Skin of body (tissue), 2 donors: Measurements from ENCODE around the gene LMOD2. TPM values are rescaled to one million over a fixed set of nuclear protein-coding genes. Genes with fewer than 3 reads are reported as not detected.
A peak's percentile ranks its signal among the peaks of the same experiment; 100 is the strongest.

Source experiments
- DNase-seq: peaks from one replicate; lab custom pipeline; 2025; lab: John Stamatoyannopoulos, UW
- total RNA-seq: library from RNA; depleted of rRNA; stranded (reverse); fragments of >200 nt; gene quantifications from one replicate; pipeline ENCODE4 v1.2.3, GENCODE V29; 2014

Gene LMOD2
- total RNA-seq, 1 donor from 2014 or later, result 16.2 TPM

DNA sequence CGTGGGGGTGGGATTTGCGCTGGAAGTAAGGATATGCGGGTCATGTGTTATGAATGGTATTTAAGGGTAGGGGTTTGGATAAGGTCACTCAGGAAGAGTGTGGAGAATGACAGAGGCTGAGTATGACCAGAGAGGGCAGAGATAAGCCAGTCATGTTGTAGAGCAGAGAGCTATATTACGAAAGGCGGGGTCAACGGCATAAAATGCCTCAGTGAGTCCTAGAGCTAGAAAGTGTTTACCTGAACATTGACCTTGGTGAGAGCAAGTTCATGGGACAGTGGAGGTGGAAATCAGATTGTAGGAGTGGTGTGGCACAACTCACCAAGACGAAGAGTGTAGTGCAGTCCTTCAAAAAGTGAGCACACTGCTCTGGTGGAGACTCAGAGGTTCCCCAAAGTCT is 13.8 kb downstream of the LMOD2 start:
- DNase-seq, result no peak

DNA sequence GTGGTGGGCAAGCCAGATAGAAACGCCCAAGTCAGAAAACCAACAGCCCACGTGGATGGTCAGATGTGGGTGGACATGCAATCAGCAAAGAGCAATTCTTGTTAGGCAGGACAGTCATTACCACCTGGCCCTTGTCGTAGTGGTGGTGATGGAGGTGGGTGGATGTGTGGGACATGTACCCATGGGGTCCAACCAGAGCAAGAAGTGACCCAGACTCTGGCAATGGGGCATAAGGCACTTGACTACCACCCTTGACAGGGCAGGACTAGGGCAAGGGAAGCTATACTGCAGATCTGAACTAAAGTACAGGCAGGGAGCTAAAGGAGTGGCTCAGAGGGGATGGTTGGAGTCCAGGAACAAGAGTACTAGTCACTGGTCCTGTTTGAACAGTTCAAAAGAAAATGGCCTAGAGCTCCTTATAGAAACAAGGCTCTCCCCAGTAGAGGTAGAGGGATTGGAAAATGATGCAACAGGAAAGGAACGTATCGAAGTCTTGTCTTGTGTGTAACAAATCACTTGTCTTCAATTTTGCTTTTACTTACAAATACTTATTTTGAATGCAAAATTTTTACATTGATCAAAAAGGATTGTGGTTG is 17.6 kb downstream of the LMOD2 start:
- DNase-seq, result no peak

DNA sequence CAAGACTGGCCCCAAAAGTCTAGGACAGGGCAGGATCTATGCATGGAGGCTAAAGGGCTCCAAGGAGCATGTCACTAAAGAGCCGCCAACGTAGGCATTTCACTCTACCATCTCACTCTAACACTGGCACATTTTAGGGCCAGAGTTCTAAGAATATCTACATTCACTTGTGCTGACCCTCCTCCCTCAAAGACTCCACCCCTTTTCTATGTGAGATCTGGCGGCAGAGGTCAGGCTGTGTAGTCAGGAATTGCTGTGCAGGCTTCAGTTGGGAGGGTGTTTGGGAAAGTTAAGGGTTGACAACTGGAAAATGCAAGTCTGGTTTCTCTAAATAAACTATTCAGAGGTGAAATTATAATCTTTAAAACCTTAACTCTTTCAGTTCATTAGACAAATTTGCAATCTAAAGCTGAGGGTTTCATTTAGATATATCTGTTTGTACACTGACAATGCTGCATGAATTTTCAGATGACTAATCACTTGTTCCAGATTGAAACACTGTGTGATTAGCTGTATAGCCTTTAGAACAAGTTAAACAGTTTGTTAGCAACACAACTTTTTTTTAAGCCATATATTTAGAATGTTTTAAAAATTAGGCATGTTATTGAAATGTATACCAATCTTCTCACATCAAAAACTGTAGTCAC is 18.2 kb downstream of the LMOD2 start:
- no peak for DNase-seq

DNA sequence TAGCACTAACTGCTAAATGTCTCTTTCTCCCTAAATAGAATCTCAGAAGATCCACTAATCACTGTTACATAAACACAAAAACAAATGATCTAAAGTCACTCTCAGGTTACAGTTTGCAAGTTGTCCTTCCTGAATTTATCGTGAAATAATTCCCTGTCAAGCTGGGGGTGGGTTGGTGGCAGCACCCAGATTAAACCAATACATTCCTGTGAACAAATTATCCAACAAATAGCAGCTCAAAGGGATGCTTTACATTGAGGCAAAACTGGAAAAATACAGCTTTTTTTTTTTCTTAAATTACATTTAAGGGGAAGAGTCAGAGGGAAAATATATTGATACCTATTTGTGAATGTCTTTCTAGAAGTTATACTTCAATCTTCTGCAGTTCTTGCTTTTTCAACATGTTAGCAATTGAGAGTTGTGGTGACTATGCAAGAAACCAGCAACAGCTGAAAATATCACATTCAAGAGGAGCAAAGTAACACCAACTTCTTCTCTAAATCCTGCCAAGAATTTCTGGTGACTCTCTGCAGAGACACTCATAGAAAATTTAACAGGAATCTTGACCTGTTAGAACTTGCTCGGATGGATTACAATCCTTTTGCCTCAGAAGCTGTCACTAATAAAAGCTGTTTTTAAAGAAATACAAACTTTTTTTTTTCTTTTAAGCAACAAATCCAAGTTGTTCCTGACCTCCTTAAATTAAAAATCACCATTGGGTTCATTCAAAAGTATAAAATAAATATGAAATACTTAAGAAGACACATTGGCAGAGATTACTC is 18.9 kb downstream of the LMOD2 start:
- DNase-seq, result no peak

DNA sequence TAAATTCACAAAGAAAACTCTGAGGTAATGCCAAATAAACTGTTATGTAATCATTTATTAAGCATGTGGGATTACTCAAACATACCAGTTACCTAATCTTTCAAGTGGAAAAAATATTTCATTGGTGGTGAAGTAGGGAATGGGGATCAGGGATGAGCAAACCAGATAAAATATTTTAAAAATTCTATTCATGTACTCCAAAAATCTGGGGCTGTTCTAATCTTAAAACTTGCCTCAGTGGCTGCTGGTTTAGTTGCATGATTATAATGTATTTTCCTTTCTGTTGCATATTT is 19.5 kb downstream of the LMOD2 start:
- peak; percentile 5 for DNase-seq

DNA sequence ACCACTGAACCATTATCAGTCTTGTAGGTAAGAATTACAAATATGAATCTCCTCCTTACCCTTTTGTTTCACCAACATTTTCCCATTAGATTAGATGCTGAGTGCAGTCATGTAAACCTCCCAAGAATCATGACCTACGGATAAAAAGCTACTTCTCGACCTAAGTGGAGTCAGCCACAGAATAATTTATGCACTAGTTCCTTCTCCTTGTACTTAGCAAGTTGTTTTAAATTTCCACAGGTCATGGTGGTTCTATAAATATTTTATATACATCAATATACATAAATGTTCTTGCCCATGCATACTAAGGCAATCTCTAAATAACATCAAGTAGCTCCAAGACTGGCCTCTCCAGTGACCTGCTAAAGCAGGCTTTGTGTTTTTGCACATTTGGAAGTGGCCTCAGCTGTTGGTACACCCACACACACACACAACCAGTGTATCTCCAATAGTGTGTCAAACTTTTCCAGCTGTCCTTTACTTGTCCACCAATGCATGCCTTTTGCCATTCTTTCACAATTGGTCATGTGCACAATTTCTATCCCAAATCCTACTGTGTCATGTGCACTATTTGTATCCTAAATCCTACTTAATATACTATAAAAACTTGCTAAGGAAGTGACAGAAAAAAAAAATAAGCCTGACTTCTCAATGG is 21.5 kb downstream of the LMOD2 start:
- no peak for DNase-seq

DNA sequence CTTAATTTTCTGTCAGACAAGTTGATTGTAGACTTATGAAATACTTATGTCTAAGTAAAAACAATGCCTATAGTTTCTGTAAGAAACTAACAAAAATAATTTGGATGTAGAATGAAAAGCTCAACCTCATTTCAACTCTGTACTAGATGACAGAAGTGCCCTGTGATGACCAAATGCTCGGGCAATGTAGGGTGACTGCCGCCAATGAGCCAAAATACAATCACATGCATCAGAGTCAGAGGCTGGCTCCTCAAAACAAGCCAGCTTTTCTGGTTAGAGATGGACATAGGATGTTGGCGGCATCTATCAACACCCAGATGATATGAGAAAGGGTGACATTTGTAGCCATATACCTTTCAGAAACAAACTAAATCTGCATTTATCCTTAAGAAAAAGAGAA is 23.9 kb downstream of the LMOD2 start:
- no peak for DNase-seq

DNA sequence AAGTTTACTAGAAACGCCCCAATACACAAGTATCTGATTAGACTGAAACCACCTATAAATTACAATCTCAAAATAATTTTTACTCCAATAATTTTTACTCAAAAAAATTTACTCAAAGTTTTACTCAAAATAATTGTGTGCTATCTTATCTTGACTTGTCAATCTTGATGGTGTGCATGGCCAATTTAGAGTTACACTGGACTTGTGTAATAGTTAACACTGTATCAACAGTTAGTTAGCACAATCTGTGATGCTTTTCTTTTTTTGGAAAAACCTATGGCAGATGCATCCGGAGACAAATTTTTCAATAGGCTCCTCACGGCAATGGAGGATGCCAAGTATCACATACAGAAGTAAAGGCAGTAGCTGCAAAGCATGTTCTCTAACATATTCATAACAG is 24.9 kb downstream of the LMOD2 start:
- no peak for DNase-seq

DNA sequence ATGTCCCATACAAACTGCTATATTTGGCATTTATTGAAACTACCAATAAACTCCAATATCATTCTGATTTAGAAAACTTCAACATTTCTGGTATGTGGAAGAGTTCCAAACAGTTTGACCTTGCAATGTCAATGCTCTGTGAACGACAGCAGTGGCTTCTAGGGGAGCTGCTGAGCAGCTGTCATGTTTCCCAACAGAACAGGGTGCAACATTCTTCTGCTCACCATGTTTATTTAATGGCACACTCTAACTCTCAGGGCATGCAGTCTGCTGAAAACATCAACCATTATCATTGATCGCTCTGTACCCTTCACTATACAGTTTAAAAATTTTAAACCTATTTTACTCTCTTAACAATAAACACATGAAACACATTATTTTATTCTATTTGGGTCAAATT is 25.9 kb downstream of the LMOD2 start:
- DNase-seq, result no peak

DNA sequence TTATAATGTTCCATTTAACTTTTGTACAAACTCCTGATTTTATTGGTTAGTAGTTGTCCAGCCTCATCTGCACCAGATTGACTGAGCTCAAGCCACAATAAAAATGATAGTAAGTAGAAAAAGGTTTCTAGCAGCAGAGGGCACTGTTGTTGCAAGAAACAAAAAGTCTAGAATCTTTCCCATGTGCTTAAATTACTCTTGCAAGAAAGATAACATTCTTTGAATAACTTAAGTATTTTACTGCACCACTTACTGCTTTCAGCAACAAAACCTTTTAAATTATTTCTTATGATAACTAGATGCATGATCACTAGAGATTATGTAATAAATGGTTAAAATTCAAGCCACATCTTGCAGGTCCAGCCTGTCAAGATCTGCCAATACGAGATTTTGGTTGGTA is 27.0 kb downstream of the LMOD2 start:
- peak; percentile 10 for DNase-seq

DNA sequence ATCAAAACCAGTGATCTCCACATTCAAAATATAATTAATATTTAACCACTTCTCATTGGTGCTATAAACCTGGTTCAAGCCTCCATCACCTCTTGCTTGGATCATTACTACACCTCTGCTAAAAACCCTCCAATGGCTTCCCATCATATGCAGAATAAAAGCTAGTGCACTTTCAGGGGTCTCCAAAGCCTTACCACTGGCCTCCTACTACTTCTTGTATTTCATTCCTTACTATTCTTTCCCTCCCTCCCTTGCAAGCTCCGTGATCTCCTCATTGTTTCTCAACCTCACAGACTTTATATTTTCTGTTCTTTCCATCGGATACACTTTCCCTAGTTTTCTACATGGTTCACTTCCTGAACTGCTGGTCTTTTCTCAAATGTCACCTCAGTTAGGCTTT is 31.5 kb downstream of the LMOD2 start:
- DNase-seq, result no peak

DNA sequence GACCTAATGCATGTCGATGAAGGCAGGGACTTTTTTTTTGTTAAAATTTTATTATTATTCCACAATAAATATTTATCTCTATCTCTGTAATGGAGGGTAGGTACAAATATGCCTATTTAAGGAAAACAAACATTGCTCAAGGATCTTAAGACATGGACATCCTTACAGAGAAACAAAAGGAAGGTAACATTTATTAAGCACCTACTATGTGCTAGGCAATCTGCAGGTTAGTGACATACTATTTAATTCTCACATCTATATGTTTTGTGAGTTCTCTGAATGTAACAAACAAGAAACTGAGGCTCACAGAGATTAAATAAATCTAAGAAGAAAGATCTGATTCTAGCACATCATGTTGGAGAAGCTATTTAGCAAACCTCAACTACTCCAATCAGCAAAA is 32.1 kb downstream of the LMOD2 start:
- DNase-seq, result no peak

DNA sequence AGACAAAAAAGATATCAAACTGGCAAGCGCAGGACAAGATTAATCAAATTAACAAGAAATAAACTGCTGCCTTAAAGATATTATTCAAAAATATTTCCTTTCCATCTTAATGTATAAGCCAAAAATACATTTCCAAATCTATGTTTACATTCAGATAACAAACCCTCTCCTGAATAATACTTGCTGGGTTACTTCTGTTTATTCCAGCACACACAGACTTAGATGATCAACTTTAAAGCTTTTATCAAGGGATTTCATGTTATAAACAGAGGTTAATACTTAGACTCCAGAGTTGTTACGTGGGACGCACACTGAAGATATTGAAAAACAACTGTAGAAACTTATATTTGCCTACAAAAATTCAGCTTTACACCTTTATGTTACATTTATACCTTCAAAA is 33.6 kb downstream of the LMOD2 start:
- no peak for DNase-seq

DNA sequence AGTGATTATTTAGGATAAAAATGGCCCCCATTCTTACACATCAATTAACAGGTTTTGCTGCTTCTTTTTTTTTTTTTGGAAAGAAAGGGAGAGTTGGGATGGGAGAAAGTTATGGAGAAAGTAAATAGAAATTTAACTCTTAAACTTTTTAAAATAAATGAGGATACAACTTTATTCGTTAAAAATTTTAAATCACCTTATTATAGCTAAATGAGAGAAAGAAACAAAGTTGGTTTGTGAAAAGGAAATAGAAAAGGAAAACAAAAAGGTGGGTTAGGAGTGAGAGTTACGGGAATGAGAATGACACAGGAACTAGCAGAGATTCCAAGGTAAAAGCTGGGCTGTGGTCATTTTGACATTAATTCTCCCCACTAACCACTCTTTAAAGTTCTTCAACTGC is 34.9 kb downstream of the LMOD2 start:
- no peak for DNase-seq

DNA sequence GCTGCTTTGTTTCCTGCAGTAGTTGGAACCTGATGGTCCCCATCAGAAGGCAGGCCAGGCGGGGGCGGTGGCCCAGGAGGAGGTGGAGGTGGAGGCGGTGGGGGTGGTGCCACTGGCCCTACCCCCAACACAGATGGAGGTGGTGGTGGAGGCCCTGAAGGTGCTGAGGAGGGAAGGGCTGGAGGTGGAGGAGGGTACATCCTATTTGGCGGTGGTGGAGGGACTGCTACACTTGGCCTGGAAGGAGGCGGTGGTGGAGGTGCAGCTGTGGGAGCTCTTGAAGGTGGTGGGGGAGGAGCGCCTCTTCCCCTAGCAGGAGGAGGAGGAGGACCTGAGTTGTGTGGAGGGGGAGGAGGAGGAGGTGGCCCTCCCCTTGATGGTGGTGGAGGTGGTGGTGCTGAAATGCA is 36.8 kb downstream of the LMOD2 start:
- no peak for DNase-seq

DNA sequence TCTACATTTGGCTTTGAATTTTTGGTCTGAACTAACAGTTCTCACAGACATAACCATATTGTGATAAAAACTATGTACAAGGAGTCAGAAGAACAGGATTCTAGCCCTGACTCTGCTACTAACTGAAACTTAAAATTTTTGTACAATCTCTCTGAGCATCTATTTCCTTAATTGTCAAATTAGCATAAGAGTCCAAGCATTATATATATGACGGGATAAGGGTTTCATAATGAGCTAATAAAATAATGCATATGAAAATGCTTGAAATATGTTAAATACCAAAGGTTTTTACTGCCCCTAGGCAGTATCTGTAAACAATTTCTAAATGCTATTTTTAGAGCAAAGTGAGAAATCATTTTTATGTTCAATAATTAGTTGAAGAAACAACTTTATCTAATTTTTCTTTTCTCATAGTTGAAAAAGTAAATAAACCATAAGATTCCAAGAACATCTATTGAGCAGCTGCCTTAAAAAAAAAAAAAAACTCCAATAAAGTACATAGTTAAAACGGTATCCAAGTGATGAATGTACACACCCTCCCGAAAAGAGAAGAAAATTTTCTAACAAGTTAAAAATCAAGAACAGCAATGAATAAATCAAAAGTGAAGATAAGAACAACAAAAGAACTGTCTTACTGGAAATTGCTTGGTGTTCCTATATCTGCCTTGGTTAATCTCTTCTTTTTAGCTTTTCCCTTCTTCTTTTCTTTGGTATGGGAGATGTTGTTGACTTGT is 40.4 kb downstream of the LMOD2 start:
- DNase-seq, result no peak

DNA sequence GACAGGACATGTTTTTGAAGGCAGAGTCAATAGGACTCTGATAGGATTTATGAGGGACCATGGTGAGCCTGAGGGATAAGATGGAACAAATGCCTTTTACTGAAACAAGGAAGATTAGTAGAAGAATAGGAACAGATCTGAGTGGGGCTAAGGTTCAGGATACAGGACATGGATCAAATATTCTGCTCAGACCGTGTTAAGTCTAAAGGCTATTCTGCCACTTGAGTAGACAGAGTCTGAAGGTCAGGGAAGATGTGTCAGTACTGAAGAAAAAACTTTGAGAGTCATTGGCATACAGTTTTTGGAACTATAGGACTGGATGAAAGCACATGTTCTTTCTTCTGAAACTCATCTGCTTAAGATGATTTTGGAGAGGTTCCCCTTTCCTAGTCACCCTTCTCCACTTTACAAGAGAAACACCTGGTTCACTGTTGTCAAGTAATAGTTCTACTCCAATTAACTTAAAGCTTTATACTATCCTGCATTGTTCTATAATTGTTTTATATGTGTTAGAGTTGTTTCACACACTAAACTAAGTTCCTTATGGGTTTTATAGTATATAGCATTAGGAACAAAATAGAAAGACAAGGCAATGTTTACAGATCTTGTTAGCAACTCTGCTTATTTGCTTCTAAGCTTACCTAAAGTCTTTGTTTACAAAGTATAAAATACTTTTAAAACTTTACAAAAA is 49.7 kb downstream of the LMOD2 start:
- no peak for DNase-seq

DNA sequence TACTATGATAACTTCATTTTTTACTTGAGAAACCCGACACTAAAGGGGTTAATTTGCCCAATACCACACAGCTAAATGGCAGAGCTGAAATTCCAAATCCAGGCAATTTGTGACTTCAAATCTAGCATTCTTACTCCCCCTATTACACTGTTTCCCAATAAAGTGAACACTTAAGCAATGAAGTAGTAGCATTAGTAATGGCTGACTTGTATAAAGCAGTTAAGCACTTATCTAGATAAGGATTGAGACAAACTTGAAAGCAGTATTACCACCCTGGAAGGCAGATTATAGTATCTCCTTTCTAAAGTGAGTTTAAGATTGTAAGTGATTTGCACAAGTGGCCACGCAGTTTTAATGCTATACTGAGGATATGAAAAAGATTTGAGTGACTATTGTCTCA is 53.9 kb downstream of the LMOD2 start:
- DNase-seq, result no peak

DNA sequence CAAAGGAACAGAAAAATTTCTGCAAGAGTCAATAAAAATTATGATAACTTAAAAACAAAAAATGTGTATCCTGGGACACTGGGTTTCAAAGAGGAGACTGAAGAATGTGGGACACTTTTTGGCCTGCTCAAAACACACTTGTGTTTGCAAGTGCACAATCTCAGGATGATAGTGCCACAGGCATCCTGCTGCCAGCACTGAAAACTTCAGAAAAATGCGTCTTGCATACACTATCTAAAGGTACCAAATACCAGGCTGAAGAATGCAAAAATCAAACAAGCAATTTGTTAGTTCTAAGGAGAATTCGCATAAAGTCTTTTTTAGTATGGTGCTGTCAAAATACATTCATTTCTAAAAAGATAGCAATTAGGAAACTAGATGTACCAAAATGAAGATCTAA is 55.0 kb downstream of the LMOD2 start:
- DNase-seq, result no peak

DNA sequence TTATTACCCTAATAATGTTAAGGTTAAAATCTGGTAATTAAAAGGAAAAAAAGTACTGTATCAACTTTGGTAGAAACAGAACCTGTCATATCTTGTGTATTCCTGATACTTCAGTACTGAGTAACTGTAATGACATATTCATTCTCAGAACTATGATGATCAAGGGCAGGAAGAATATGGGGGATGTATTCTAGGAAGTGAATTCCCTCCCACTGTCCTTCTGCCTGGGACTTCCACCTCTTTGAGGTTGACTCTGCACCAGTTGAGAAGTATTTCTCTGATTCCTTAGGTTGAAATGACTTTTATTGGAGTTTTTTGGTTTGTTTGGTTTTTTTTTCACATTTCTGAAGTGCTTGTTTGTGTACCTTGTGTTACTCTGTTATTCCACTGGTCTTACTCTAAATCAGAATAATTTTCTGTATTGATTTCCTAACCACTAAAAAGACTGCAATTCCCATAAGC is 56.2 kb downstream of the LMOD2 start:
- no peak for DNase-seq

DNA sequence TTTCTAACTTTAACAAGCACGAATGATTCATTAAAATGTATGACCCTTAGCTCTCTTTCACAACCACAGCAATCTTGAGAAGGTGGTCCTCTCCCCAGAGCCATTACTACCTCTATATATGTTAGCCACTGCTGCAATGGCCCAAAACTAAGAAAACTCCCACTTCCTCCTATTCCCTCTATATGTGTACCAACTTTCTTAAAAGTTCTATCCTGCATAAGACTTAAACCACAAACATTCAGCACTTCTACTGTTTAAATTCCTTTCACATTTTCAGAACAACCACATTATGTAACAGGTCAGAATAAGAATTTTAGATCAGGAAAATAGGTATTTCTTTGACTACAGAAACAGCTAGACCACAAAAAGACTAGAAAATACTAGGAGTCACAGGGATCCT is 57.0 kb downstream of the LMOD2 start:
- DNase-seq, result no peak
